NT2/D1 (cell line): Measurements from ENCODE around the gene CPT2.

ENCODE experiments used
- SUZ12 ChIP-seq: IDR thresholded peaks from 2 replicates; pipeline ENCODE4 v1.6.1; 2011; ENCODE audit not compliant: insufficient read length, insufficient read depth; ENCODE audit errors: extremely low read depth
- YY1 ChIP-seq: IDR thresholded peaks from 2 replicates; pipeline ENCODE4 v1.6.1; 2011; ENCODE audit not compliant: insufficient read length, insufficient read depth

GRCh38 chr1:53242381-53242780, 45.8 kb downstream of the CPT2 start:
- no peak for TF ChIP-seq YY1
- no peak for TF ChIP-seq SUZ12
